GM23248 (cell line): ENCODE data around the gene PNLIPRP1. TPM values are rescaled to one million over a fixed set of nuclear protein-coding genes. Genes with fewer than 3 reads are reported as not detected.

Experiments used
- DNase-seq: peaks from one replicate; pipeline ENCODE4 v3.0.0-alpha.2; 2015
- H2AFZ ChIP-seq: fragments of 200-600 bp; sonication (generic); 2 replicates; pipeline ENCODE4 v1.6.1; 2016; ENCODE audit warnings: antibody characterized with exemption
- H3F3A ChIP-seq: fragments of 200-600 bp; sonication (generic); 2 replicates; pipeline ENCODE4 v1.6.1; 2016; ENCODE audit warnings: mild to moderate bottlenecking, antibody characterized with exemption, mixed run types; ENCODE audit not compliant: insufficient read depth
- H3K27ac ChIP-seq: fragments of 200-600 bp; sonication (generic); 2 replicates; pipeline ENCODE4 v1.5.1; 2016; ENCODE audit warnings: mild to moderate bottlenecking
- H3K27me3 ChIP-seq: fragments of 200-600 bp; sonication (generic); replicated peaks from 2 replicates; pipeline ENCODE4 v1.6.1; 2016; ENCODE audit warnings: mild to moderate bottlenecking; ENCODE audit not compliant: insufficient read depth
- H3K36me3 ChIP-seq: fragments of 200-600 bp; sonication (generic); 2 replicates; pipeline ENCODE4 v1.6.1; 2016; ENCODE audit warnings: low read depth, mild to moderate bottlenecking
- H3K4me1 ChIP-seq: fragments of 200-600 bp; sonication (generic); 2 replicates; pipeline ENCODE4 v1.6.1; 2016; ENCODE audit warnings: mild to moderate bottlenecking; ENCODE audit not compliant: insufficient read depth
- H3K4me2 ChIP-seq: fragments of 200-600 bp; sonication (generic); one replicate; pipeline ENCODE4 v1.6.1; 2016; ENCODE audit warnings: mild to moderate bottlenecking; ENCODE audit not compliant: unreplicated experiment
- H3K4me3 ChIP-seq: fragments of 200-600 bp; sonication (generic); 2 replicates; pipeline ENCODE4 v1.5.1; 2016; ENCODE audit warnings: mild to moderate bottlenecking
- H3K79me2 ChIP-seq: fragments of 200-600 bp; sonication (generic); 2 replicates; pipeline ENCODE4 v1.6.1; 2016; ENCODE audit warnings: mild to moderate bottlenecking; ENCODE audit not compliant: insufficient read depth
- H3K9ac ChIP-seq: fragments of 200-600 bp; sonication (generic); 2 replicates; pipeline ENCODE4 v1.6.1; 2016; ENCODE audit warnings: mild to moderate bottlenecking
- H3K9me2 ChIP-seq: fragments of 200-600 bp; sonication (generic); 2 replicates; pipeline ENCODE4 v1.6.1; 2016; ENCODE audit warnings: mixed run types, mild to moderate bottlenecking, moderate library complexity; ENCODE audit not compliant: insufficient read depth
- H3K9me3 ChIP-seq: fragments of 200-600 bp; sonication (generic); one replicate; pipeline ENCODE4 v1.6.1; 2017; ENCODE audit warnings: low read depth
- H4K20me1 ChIP-seq: fragments of 200-600 bp; sonication (generic); 2 replicates; pipeline ENCODE4 v1.6.0; 2016; ENCODE audit not compliant: insufficient read depth
- EZH2 ChIP-seq: fragments of 200-600 bp; sonication (generic); IDR thresholded peaks from 2 replicates; pipeline ENCODE4 v1.6.1; 2018; ENCODE audit warnings: antibody characterized with exemption, mild to moderate bottlenecking; ENCODE audit not compliant: insufficient read depth, poor library complexity, severe bottlenecking
- EZH2phosphoT487 ChIP-seq: fragments of 200-600 bp; sonication (generic); IDR thresholded peaks from 2 replicates; pipeline ENCODE4 v1.6.1; 2018; ENCODE audit warnings: antibody characterized with exemption, moderate library complexity, mild to moderate bottlenecking, low read depth; ENCODE audit not compliant: insufficient read depth
- WGBS, 2 experiments: methylation state at CpG; one replicate each; pipeline ENCODE4 v1.1.6; 2015 to 2017; ENCODE audit warnings: low lambda C conversion rate in 2 of 2, low coverage in 1 of 2; ENCODE audit errors: missing lambda C conversion rate in 2 of 2; 5-methylcytosine and 5-hydroxymethylcytosine counted together
- in situ Hi-C: fragments of 300-500 bp; cut with MboI; formaldehyde crosslinking; loops from 2 replicates; pipeline ENCODE4 v1.15.0; 2020
- polyA plus RNA-seq: library from polyadenylated mRNA; unstranded; fragments of >200 nt; fragmentation: Nextera tagmentation; extraction: Ambion mirVana; gene quantifications from 2 replicates; pipeline ENCODE4 v1.2.1, GENCODE V29; 2016
- total RNA-seq: library from RNA; depleted of rRNA; stranded (reverse); fragments of >200 nt; shearing (Covaris generic); gene quantifications from 2 replicates; pipeline ENCODE4 v1.2.3, GENCODE V29; 2014

PNLIPRP1 gene
- total and polyA plus RNA-seq, 2 experiments from 2014 or later = not detected

GRCh38 chr10:116602648-116603400, 12.1 kb downstream of the PNLIPRP1 start:
- H2AFZ ChIP-seq = no peak overlapping the region
- H3K4me2 ChIP-seq = no peak overlapping the region
- no peaks in the 10 kb centered on the region for H3K9me2 ChIP-seq
- H3K27ac ChIP-seq = no peak overlapping the region
- no peaks in the 10 kb centered on the region for H3F3A ChIP-seq
- peaks cover 6% of the 10 kb centered on the region for H3K27me3 ChIP-seq
- TF ChIP-seq EZH2phosphoT487 (no peak), EZH2 (no peak)
- H3K9ac ChIP-seq = no peak overlapping the region
- no peaks in the 10 kb centered on the region for H3K9me3 ChIP-seq
- in situ Hi-C loops = no loop called here
- no peak for DNase-seq
- no peak overlapping the region for H3K4me3 ChIP-seq
- WGBS, 2 experiments = 39% methylated on average over 10 of the region's 10 CpGs
- no peaks in the 10 kb centered on the region for H3K79me2 ChIP-seq
- no peaks in the 10 kb centered on the region for H3K4me1 ChIP-seq
- H4K20me1 ChIP-seq = no peaks in the 10 kb centered on the region
- H3K36me3 ChIP-seq = no peaks in the 10 kb centered on the region

GRCh38 chr10:116606061-116606483, 15.3 kb downstream of the PNLIPRP1 start:
- Histone ChIP-seq H3K9me2 (no peaks in the 10 kb centered on the region), H3K27me3 (peaks cover 6% of the 10 kb centered on the region), H3K79me2 (no peaks in the 10 kb centered on the region), H3K9me3 (no peaks in the 10 kb centered on the region), H3F3A (no peaks in the 10 kb centered on the region), H3K4me3 (no peak overlapping the region), H3K4me1 (no peaks in the 10 kb centered on the region), H3K27ac (no peak overlapping the region), H4K20me1 (no peaks in the 10 kb centered on the region), H3K9ac (no peak overlapping the region), H3K4me2 (no peak overlapping the region), H2AFZ (no peak overlapping the region), H3K36me3 (no peaks in the 10 kb centered on the region)
- no peak for DNase-seq
- in situ Hi-C loops = no loop called here
- TF ChIP-seq EZH2phosphoT487 (no peak), EZH2 (no peak)
- WGBS, 2 experiments = 14 to 22% methylated on average over 8 of the region's 8 CpGs

- 34 to 41% methylated on average over 6 of the region's 6 CpGs for WGBS, 2 experiments
- Histone ChIP-seq H3K36me3 (no peaks in the 10 kb centered on the region), H3K4me3 (no peak overlapping the region), H3K9me2 (no peaks in the 10 kb centered on the region), H3K4me1 (no peaks in the 10 kb centered on the region), H2AFZ (no peak overlapping the region), H3K27me3 (peaks cover 6% of the 10 kb centered on the region), H3K9ac (no peak overlapping the region), H3F3A (no peaks in the 10 kb centered on the region), H3K79me2 (no peaks in the 10 kb centered on the region), H3K9me3 (no peaks in the 10 kb centered on the region), H4K20me1 (no peaks in the 10 kb centered on the region), H3K27ac (no peak overlapping the region), H3K4me2 (no peak overlapping the region)
- no peak for TF ChIP-seq EZH2phosphoT487
- no peak for TF ChIP-seq EZH2
- no peak for DNase-seq
- in situ Hi-C loops = no loop called here
These were observed 16.6 kb downstream of the PNLIPRP1 start for GRCh38 chr10:116607336-116607735.

GRCh38 chr10:116608686-116609594, 18.2 kb downstream of the PNLIPRP1 start:
- TF ChIP-seq EZH2phosphoT487 (no peak), EZH2 (no peak)
- no peaks in the 10 kb centered on the region for H4K20me1 ChIP-seq
- H3K27me3 ChIP-seq = peaks cover 6% of the 10 kb centered on the region
- H3K79me2 ChIP-seq = no peaks in the 10 kb centered on the region
- no peaks in the 10 kb centered on the region for H3K9me2 ChIP-seq
- H2AFZ ChIP-seq = no peak overlapping the region; the same call in 1 of the 2 replicates
- H3F3A ChIP-seq = no peaks in the 10 kb centered on the region
- H3K4me1 ChIP-seq = no peaks in the 10 kb centered on the region
- no peak overlapping the region for H3K27ac ChIP-seq
- WGBS, 2 experiments = 32 to 33% methylated on average over 40 to 41 of the region's 41 CpGs
- DNase-seq = no peak
- no peak overlapping the region for H3K4me2 ChIP-seq
- no peaks in the 10 kb centered on the region for H3K9me3 ChIP-seq
- H3K4me3 ChIP-seq = no peak overlapping the region
- no peaks in the 10 kb centered on the region for H3K36me3 ChIP-seq
- no peak overlapping the region for H3K9ac ChIP-seq
- in situ Hi-C loops = no loop called here
